HTERT RPE-1 (cell line): ENCODE data around the gene SLC36A3.
"Not testable (repeated sequence)": the region's sequence is repeated elsewhere in the genome, so short reads cannot be mapped to it uniquely, and the experiment has no call there.

ENCODE experiments used
- in situ Hi-C: fragments of 300-500 bp; cut with MboI; formaldehyde crosslinking; loops from 4 replicates; pipeline ENCODE4 v1.14.3; 2020; ENCODE audit warnings: low sequenced_read_pairs

The SLC36A3 gene

GRCh38 chr5:151264113-151264512 is 39.5 kb downstream of the SLC36A3 start:
- in situ Hi-C loops, result no loop called here

DNA sequence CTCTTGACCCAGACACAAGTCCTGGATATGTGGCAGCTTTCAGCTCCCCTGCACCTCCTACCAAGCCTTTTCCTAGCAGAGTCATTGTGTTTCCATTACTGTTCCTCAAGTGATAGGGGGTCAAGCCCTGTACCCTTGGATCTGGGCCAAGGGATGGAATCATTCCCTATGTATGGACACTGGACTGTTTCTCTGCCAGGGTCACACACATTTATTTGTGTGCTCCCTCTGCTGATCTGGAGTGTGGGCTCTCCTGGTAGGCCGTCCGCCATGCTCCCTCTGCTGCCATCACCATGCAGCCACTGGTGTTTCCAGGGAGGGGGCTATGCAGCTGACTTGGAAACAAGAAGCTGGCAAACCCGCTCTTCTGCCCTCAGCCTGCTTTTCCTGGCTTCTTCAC is 41.0 kb downstream of the SLC36A3 start:
- in situ Hi-C loops, result no loop called here

DNA sequence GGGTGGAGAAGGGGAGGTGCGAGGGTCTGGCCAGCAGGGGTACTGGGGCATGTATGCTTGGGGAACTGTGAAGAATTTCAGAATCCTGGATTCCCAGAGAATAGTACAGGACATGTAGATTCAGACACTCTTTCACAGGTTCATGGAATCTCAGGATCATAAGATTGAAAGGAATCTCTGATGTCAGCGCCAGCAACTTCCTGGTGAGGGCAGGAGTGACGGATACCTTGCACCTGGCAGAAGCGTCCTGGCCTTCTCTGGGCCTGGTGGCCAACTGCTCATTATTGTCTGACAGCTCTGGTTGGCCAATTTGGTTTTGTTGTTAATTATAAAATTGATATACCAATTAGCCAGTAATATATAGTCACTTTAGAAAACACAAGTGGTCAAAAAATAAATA is 43.6 kb downstream of the SLC36A3 start:
- in situ Hi-C loops, result no loop called here

DNA sequence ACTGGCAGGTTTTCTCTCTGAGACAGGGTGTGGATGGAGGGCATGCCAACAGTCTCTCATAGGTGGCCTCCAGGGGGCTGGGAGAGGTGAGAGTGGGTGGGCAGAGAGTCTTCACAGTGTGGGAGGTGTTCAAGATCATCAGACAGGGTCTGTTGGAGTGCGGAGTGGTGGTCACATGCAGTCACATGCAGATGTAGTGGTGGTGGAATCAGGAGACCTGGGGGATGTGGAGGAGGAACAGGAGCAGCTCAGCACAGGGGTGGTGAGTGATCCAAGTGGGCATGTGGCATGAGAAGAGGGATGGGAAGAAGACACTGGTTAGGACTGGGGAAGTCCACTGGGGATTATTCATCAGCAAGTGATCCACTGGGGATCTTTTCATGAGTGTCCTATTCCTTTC is 44.8 kb downstream of the SLC36A3 start:
- in situ Hi-C loops, result no loop called here

DNA sequence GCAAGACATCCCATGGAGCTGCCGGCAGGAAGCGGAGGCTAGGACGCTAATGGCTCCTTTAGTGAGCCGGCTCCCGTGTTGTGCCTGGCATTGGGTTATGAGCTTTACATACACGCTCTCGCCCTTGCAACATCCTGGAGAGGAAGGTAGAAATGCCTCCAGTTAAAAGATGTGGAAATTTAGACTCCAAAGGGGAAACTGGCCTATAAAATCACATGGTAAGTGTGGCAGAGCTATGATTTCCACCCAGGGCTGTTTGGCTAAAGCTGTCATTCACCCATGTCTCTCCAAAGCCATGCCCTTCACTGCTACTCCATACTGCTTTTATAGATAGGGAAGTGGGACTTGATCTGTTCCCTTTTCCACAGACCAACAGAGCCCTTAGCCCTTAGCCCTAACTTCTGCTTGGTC is 45.4 kb downstream of the SLC36A3 start:
- in situ Hi-C loops, result no loop called here

GRCh38 chr5:151257731-151258181 is 45.8 kb downstream of the SLC36A3 start:
- in situ Hi-C loops, result no loop called here

DNA sequence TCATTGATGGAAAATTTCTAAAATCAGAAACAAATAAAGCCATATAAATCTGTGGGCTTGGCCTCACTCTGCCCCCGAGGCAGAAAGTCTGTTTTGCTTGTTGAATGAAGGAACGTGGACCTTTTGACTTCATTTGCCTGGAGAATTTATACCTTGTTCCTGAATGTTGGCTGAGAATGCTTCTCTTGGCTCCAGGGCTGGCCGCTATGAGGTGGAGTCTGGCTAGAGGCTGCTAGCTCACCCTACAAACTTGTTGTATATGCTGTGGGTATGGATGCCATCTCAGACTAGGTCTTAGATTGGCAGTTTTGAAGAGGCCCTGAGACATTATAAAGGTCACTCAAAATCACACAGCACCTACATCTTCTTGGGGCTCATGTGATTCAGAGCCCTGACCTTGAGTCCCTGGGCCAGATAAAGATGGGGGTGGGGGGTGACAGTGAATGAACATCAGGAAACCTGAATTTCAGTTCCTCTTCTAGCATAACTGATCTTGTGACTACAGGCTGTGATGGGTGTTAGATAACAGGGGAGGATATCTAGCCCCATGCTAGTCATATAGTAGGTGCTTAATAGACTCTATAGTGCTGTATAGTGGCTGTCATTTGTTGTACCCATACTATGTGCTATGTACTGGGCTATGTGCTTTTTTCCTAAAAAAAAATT is 47.8 kb downstream of the SLC36A3 start:
- in situ Hi-C loops, result no loop called here

DNA sequence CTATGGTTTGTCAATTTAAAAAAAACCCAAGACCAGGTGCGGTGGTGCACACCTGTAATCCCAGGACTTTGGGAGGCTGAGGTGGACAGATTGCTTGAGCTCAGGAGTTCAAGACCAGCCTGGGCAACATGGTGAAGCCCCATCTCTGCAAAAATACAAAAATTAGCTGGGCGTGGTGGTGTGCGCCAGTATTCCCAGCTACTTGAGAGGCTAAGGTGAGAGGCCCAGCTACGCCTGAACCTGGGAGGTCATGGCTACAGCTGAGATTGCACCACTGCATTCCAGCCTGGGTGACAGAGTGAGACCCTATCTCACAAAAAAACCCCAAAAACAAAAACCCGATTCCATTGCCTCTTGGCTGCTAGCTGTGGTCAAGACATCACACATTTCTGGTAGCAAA is 48.6 kb downstream of the SLC36A3 start:
- in situ Hi-C loops, result not testable (repeated sequence)

- in situ Hi-C loops, result no loop called here
Observed at GRCh38 chr5:151254556-151254955, 49.0 kb downstream of the SLC36A3 start.

DNA sequence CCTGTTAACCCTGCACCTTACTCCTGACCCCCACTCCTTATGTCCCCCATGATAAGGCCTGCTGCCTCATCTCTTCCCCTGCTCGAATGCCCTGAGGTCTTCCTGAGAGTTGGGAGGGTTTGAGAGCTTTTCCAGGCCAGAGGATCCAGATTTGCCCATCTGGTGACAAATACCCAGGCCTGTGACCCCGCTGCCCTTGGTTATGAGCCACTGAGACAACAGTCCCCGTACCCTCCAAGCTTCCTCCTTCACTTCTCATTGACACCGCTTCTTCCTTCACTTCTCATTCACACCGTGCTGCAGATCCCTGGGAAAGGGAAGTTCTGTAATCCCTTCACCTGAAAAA is 50.0 kb downstream of the SLC36A3 start:
- in situ Hi-C loops, result no loop called here

DNA sequence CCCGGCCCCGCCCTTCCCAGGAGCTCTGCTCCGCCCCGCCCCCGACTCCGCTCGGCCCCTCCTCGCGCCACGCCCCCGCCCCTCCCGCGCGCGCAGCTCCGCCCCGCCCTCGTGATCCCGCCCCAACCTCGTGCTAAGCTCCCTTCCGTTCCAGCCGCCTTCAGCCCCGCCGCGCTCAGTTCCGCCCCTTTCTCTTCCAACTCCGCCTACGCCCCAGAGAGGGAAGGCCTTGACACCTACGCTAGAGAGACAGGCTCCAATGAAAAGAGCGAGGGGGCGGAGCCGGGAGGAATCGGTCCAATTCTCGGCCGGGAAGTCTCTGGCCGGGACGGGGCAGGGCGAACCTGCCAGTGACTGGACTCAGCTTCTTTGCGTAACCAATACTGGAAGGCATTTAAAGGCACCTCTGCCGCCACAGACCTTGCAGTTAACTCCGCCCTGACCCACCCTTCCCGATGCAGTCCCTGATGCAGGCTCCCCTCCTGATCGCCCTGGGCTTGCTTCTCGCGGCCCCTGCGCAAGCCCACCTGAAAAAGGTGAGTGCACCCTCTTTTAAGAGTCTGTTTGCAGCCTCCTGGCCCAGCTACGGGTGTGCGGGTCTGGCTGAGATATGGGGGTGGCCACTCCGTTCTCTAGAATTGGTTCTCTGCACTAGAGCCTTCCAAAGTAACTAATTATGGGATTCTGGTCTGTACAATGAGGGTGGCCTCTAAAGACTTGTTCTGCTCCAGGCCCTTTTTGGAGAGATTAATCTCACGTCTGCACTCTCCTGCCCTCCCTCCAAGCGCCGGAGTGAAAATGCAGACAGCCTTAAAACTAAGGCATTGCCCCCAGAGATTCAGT is 50.6 kb downstream of the SLC36A3 start, which contains the start of gene GM2A:
Gene GM2A, plus strand, starts transcription at position 424 of the 843 bp plus-strand sequence. Its CDS starts 32 bp downstream, at position 456.
- in situ Hi-C loops, result no loop called here

- in situ Hi-C loops, result no loop called here
Observed at GRCh38 chr5:151251621-151252020, 51.9 kb downstream of the SLC36A3 start.

DNA sequence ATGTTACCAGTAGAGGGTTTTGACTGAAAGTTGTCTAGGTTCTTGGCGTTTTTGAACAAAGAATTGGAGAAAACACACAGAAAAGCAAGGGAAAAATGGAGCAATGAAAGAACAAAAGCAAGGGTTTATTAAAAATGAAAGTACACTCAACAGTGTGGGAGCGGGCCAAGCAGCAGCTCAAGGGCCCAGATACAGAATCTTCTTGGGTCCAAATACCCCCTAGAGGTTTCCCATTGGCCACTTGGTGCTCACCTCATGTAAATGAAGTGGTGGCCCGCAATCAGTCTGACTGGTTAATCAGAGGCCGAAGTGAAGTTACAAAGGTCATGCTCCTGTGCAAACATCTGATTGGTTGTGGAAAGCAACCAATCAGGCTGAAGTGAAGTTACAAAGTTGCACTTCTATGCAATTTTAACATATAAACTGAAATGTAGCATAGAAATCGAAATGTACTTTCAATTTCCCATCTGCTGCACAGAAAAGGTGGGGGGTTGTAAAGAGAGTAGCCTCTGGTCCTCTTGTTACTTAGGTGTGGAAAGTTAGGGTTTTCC is 52.5 kb downstream of the SLC36A3 start:
- in situ Hi-C loops, result no loop called here

DNA sequence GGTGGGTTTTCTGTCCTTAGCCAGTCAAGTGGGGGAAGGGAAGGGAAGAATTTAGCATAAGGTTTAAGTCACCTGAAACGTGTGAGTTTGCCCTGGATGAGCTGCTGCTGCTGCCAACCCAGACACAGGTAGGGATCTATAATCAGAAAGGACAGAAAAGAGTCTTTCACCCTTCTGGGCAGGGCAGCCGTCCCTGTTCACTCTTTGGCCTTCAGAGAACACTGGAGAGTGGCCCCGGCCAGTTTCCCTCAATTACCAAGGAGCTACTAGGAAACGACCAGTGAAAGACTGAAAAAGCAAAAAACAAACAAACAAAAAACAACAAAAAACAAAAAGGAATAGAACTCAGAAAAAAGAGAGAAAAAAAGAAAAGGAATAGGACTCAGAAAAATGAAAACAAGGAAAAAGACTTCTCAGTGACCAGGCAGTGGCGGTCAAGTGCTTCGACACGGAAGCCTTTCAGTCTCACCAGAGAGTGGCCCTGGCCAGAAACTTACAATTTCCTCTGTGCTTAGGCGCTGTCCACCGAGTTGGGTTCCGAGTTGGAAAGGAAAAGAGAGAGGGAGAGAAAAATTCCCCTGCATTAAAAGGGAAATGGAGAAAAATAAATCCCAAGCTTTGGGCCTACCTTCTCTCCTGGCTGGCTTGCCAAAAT is 53.1 kb downstream of the SLC36A3 start:
- in situ Hi-C loops, result no loop called here

DNA sequence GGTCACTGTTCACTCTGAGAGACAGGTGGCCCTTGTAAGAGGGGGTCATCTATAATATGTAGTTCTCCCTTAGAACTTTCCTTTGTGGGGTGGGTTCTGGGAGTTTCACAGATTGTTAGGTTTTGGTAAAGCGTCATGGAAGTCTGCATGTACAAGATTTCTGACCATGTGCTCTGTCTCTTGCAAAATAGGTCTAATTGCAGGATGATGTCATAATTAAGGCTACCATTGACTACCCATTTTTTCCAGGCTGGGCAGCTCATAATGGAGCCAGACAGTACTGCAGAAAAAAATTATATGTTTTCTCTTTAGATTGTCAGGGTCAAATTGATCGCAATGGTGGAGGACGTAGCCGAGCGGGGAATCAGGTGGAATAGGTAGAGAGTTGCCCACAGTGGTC is 54.3 kb downstream of the SLC36A3 start:
- in situ Hi-C loops, result no loop called here

DNA sequence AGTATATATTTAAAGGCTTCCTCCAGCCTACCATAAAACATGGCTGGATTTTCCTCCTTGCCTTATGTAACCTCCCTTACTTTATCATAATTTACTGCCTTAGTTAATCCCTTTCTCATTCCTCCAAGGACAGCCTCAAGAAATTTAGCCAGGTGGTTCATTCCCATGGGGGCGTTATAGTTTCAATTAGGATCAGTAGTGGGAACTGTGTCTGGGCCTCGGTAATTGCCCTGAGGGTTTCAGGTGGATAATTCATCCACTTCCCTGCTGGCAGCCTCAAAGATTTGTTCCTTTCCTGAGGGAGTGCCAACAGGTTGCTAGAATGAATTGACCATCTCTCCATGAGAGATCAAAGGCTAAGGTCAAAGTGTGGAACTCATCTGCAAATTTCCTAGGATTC is 54.9 kb downstream of the SLC36A3 start:
- in situ Hi-C loops, result no loop called here

DNA sequence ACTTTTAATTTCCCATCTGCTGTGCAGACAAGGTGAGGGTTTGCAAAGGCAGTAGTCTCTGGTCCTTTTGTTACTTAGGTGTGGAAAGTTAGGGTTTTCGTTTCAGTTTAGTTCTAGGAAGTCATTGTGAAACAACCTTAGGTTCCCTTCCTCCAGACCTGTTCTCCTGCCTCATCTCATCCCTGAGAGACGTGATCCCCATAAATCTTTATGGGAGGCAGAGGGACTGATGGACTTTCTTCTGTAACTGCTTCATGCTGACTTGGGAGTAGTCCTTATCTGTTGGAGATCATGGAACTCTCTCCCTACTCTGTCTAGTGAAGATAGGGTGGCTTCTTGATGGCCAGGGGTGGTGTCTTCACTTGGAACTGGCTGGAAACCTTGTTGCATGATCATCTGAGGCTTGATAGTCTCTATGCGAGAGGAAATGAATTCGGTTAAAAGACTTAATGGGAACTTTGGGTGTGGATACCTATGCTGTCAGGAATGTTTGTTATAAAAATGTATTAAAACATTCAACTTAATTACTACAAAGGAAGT is 57.8 kb downstream of the SLC36A3 start:
- in situ Hi-C loops, result no loop called here

DNA sequence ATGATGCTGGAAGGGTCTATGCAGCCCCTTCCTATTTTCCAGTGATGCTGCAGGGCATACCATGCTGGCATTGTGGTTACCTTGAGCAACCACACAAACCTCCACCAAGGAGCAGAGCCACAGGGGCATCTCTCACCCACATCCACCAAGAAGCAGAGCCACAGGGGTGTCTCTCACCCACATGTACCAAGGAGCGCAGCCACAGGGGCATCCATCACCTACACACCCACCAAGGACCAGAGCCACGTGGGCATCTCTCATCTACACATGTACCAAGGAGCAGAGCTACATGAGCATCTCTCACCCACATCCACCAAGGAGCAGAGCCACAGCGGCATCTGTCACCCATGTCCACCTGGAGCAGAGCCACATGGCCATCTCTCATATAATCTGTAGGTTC is 59.4 kb downstream of the SLC36A3 start:
- in situ Hi-C loops, result no loop called here

DNA sequence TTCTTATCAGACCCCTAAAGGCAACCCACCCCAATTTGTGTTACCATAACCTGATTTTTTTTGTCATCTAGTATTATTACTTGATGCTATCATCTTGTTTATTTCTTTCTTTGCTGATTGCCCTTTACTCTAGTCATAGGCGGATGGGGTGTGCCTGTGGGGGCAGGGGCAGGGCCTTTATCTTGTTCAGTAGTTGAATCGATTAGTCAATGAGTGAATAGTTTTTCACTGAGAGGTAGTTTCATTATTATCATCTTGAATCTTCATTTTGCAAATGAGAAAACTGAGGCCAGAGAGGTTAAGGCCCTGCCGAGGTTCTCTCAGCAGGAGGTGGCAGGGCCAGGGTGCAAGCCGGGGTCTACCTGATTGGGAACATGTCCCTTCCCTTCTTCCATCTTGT is 60.0 kb downstream of the SLC36A3 start:
- in situ Hi-C loops, result no loop called here

- in situ Hi-C loops, result no loop called here
Observed at GRCh38 chr5:151243127-151243526, 60.4 kb downstream of the SLC36A3 start.

GRCh38 chr5:151240924-151241635 is 62.5 kb downstream of the SLC36A3 start:
- in situ Hi-C loops, result no loop called here
